Renal pelvis (tissue), 12 donors: ENCODE data around the gene TJP2. TPM values are rescaled to one million over a fixed set of nuclear protein-coding genes. Genes with fewer than 3 reads are reported as not detected.

ENCODE experiments used
- DNase-seq: peaks from one replicate; pipeline ENCODE4 v3.0.0-alpha.2; 2013
- long read RNA-seq, 16 experiments: transcript quantifications; one replicate each; lab custom pipeline, GENCODE V29; 2026
- polyA plus RNA-seq, 3 donors: library from polyadenylated mRNA; unstranded; fragments of 120-200 nt; gene quantifications; one replicate each; pipeline ENCODE4 v1.2.1, GENCODE V29; 2013; ENCODE audit not compliant: insufficient read length in 3 of 3

TJP2 gene
- polyA plus RNA-seq: 100 to 1,000 TPM in 2 of 3 donors, 10 to 100 TPM in 1; 78.1 to 104 (median 101) TPM
- long read RNA-seq, donor 1, partial matches to known transcripts: 8 of 8 reads
- long read RNA-seq, donor 1, other reads (novel, unspliced or antisense): 0 of 8 reads
- long read RNA-seq, donor 2, partial matches to known transcripts: 45 of 46 reads
- long read RNA-seq, donor 2, other reads (novel, unspliced or antisense): 0 of 46 reads
- long read RNA-seq, donor 3, partial matches to known transcripts: 10 of 15 reads
- long read RNA-seq, donor 3, other reads (novel, unspliced or antisense): 0 of 15 reads
- long read RNA-seq, donor 4, partial matches to known transcripts: 23 of 23 reads
- long read RNA-seq, donor 4, other reads (novel, unspliced or antisense): 0 of 23 reads
- long read RNA-seq, donor 5, partial matches to known transcripts: 0 of 5 reads
- long read RNA-seq, donor 5, other reads (novel, unspliced or antisense): 0 of 5 reads
- long read RNA-seq, donor 6, partial matches to known transcripts: 20 of 22 reads
- long read RNA-seq, donor 6, other reads (novel, unspliced or antisense): 0 of 22 reads
- long read RNA-seq, donor 7, full-length matches to known transcripts: 5 of 62 reads
- long read RNA-seq, donor 7, partial matches to known transcripts: 57 of 62 reads
- long read RNA-seq, donor 7, other reads (novel, unspliced or antisense): 0 of 62 reads
- long read RNA-seq, donor 8, full-length matches to known transcripts: 1 of 7 reads
- long read RNA-seq, donor 8, partial matches to known transcripts: 6 of 7 reads
- long read RNA-seq, donor 8, other reads (novel, unspliced or antisense): 0 of 7 reads
- long read RNA-seq, donor 9, partial matches to known transcripts: 34 of 34 reads
- long read RNA-seq, donor 9, other reads (novel, unspliced or antisense): 0 of 34 reads
- long read RNA-seq, donor 10, partial matches to known transcripts: 54 of 56 reads
- long read RNA-seq, donor 10, other reads (novel, unspliced or antisense): 0 of 56 reads
- long read RNA-seq, donor 11, partial matches to known transcripts: 18 of 20 reads
- long read RNA-seq, donor 11, other reads (novel, unspliced or antisense): 0 of 20 reads
- long read RNA-seq, donor 12, partial matches to known transcripts: 41 of 43 reads
- long read RNA-seq, donor 12, other reads (novel, unspliced or antisense): 0 of 43 reads
- long read RNA-seq, donor 13, partial matches to known transcripts: 6 of 7 reads
- long read RNA-seq, donor 13, other reads (novel, unspliced or antisense): 0 of 7 reads
- long read RNA-seq, donor 14: 0 reads
- long read RNA-seq, donor 15, full-length matches to known transcripts: 4 of 82 reads
- long read RNA-seq, donor 15, partial matches to known transcripts: 78 of 82 reads
- long read RNA-seq, donor 15, other reads (novel, unspliced or antisense): 0 of 82 reads
- long read RNA-seq, donor 16, partial matches to known transcripts: 22 of 22 reads
- long read RNA-seq, donor 16, other reads (novel, unspliced or antisense): 0 of 22 reads

- DNase-seq: no peak
Observed at GRCh38 chr9:69173891-69174615, at the start of gene TJP2. TJP2 (plus strand) TSS chr9:69174277; CDS start chr9:69174373, 96 bp downstream.

DNA sequence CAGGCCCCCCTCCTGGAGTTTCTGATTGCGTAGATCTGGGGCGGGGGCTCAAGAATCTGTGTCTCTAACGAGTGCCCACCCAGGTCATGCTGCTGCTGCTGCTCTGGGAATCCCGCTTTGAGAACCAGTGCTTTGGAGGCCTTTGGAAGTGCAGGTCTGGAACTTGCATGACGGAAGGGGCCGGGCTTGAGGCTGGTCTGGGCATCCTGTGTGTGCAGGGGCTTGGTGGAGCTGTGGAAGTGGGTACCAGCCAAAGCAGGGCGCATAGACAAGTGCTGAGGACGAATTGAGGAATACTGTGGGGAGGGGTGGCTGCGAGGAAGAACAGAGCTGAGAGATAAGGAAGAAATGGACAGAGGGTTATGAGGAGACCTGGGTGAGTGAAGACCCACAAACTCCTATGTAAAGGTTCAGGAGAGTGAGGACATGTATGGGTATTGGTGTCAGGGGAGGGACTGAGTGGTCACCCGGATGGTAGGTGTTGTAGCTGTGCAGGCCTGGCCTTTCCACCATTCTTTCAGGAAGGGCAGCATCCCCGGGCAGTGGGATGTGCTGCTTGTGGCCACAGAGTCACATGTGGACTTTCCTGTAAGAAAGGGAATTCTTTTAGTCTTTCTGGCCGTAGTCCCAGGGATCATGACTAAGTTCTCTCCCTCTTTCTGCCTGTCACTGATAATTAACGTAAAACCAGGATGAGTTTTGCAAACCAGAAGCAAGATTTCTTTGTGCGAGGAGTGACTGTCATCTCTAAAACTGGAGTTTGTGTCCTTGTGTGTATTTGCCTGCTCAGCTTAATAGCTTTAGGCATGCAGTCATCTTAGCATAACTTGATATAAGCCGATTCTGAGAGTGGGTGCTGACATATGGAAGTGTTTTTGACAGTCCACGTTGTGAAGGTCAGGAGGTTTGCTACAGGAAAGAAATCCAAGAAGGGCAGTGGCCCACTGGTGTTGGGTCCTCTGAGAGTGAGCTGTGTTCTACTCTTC lies 43.3 kb upstream of the TJP2 start:
- DNase-seq: no peak

DNA sequence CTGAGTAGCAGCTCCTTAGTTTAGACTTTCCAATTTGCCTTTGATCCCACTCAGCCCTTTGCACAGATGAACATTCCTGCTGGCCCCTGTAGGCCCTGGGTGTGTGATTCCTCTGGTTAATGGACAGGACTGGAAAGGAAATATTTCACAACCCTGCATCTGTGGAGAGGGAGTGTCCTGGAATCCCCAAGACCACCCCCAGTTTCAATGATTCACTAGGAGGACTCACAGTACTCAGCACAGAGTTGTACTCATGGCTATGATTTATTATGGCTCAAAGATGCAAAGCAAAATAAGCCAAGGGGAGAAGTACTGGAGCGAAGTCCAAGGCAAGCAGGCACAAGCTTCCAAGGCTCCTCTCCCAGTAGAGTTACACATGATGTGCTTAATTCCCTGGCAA lies 42.4 kb upstream of the TJP2 start:
- DNase-seq: peak; percentile 43

GRCh38 chr9:69132361-69132760 lies 41.7 kb upstream of the TJP2 start:
- no peak for DNase-seq

- no peak for DNase-seq
Observed at GRCh38 chr9:69134412-69134811, 39.7 kb upstream of the TJP2 start.

DNA sequence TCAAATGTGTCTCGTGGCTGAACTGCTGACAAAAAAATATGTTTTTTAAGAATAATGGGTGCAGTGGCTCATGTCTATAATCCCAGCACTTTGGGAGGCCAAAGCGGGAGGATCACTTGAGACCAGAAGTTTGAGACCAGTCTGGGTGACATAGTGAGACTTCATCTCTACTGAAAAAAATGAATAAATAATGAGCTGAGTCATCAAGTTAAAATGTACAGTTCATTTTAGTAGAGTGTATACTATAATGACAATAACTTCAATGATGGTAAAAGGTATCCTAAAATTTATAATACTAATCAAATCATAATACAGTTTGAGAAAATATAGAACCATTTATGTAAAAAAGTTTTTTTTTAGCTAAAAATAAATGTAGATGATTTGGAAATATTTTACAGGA lies 37.9 kb upstream of the TJP2 start:
- no peak for DNase-seq

DNA sequence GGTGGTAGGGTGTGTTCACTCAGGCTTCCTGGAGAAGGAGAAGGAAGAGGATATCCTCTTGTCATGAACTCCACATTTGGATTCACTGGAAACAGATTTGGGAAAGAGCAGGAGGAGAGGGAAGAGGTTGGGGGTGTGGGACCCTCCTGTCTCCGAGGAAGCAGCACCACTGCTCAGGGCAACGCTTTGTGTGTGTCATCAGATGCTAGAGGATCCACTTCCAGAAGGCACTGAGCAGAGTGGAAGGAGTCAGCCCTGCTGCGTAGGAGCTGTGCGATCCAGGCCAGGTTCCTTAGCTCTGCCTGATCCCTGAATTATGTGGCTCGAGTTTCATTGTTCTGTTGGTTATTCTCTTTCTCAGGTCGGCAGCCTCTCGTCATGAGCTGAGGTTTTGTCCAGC lies 37.3 kb upstream of the TJP2 start:
- no peak for DNase-seq

DNA sequence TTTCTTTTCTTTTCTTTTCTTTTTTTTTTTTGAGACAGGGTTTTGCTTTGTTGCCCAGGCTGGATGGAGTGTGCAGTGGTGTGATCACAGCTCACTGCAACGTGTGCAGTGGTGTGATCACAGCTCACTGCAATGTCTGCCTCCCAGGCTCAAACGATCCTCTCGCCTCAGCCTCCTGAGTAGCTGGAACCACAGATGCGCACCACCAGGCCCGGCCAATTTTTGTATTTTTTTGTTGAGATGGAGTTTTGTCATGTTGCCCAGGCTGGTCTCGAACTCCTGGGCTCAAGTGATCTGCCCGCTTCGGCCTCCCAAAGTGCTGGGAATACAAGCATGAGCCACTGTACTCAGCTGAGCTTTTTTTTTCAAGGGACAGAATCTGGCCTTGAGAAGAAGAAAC lies 36.8 kb upstream of the TJP2 start:
- no peak for DNase-seq

GRCh38 chr9:69139596-69139995 lies 34.5 kb upstream of the TJP2 start:
- no peak for DNase-seq

DNA sequence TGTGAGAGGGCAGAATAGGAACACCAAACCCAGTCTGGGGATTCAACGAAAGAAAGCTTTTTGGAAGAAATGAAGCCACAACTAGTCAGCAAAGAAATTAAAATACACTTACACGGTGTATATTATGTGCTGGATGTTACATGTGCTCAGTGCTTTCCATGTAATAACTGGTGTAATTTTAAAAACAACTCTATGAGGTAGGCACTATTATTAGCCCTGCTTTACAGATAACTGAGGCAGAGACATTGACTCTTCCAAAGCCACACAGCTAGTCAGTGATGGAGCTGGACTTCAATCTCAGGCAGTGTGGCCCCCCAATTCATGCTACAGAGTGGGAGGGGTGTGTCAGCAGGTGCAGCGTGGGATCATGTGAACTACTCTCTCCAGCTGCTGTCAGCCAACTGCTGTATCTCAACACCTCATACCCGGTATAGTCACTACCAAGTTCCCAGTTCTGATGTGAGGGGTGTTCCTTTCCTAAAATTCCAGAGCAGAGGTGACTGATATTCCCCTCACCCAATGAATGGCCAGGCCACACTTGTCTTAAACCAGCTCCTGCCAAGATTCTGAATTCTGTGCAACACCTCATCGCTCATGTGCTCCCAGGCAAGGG lies 33.8 kb upstream of the TJP2 start:
- no peak for DNase-seq

- DNase-seq: no peak
Observed at GRCh38 chr9:69141851-69142250, 32.2 kb upstream of the TJP2 start.

DNA sequence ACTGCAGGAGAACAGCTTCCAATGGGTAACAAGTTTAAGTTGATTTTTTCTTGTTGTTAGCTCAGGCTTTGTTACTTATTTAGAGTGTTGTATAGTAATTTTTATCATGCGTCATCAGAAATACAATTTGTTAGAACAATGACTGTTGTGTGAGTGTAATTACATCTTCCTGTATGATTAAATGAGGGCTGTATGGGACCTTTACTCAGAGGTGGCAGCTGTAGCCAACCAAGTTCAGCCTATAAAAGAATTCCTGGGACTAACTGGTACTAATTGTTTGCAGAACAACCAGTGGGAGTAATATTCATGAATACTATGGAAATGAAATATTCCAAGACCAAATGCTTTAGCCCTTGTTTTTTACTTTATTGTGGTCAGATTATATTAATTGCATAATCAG lies 30.8 kb upstream of the TJP2 start:
- no peak for DNase-seq

GRCh38 chr9:69145144-69145715 lies 28.8 kb upstream of the TJP2 start:
- peak; percentile 78 for DNase-seq

DNA sequence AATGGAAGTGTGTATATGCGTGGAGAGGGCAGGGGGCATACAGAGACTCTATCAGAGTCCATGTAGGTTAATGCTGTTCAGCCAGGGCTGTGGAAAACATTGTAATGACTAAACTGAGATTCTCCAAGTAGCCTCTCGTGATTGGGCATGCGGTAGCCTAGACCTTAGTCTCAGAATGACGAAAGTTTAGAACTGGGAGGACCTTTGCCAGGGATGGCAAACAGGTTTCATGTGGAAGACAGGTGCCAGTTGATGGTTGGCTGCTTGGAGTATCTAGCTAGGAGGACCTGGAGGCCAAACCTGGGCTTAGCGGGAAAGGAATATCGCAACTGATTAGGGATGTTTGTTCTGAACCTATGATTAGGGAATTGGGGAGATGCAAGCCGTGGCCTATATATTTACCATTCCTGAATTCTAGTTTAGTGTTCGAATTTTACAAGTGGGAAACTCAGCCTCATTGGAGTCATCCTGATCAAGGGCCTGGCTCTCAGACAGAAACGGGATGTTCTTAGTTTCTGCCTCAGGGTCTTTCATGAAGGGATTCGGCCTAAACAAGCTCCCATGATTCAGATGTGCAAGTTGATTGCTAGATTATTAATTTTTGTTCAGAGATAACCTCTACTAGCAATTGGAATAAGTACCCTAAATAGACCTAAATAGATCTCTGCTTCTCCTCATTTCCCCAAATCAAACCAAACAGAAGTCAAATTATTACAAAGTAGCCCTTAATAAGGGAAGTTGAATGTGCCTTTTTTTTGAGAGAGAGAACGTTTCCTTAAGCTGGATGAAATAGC lies 26.8 kb upstream of the TJP2 start:
- no peak for DNase-seq

DNA sequence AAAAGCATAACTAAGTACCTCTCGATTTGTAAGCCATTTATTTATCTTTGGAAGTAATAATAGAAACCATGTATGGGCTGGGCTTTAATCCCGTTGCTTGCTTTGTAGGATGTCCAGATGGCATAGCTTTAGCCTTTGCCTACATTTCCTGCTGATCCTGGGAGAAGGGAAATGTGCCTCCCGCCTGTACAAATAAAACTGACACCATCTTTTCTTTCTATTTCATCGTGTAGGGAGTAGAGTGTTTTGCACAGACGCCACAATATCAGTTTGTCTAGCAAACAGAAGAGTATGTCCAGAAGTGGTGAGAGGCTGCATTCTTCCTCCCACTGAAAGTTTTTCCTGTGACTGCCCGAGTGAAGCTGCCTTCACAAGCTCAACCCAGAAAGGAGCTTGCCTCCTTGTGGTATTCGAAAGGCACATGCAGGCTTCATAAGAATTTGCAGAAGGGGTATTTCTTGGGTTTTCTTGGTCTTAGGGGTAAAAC lies 24.7 kb upstream of the TJP2 start:
- no peak for DNase-seq

GRCh38 chr9:69151506-69151905 lies 22.6 kb upstream of the TJP2 start:
- no peak for DNase-seq

- no peak for DNase-seq
Observed at GRCh38 chr9:69153707-69154521, 20.2 kb upstream of the TJP2 start.
